NK-92 (cell line): Measurements from ENCODE around the gene NLRP4.
"Not testable (repeated sequence)": the region's sequence is repeated elsewhere in the genome, so short reads cannot be mapped to it uniquely, and the experiment has no call there.

Experiments used
- DNase-seq: peaks from one replicate; lab custom pipeline; 2025; ENCODE audit not compliant: unreplicated experiment; lab: John Stamatoyannopoulos, UW

Gene NLRP4

GRCh38 chr19:55870736-55871135 is 34.4 kb downstream of the NLRP4 start:
- no peak for DNase-seq

GRCh38 chr19:55877211-55877610 is 40.9 kb downstream of the NLRP4 start:
- no peak for DNase-seq

- DNase-seq: no peak
Observed at GRCh38 chr19:55882626-55883025, 46.3 kb downstream of the NLRP4 start.

GRCh38 chr19:55898911-55899310 is 62.6 kb downstream of the NLRP4 start:
- no peak for DNase-seq

- no peak for DNase-seq
Observed at GRCh38 chr19:55901369-55902079, 65.2 kb downstream of the NLRP4 start.

- no peak for DNase-seq
Observed at GRCh38 chr19:55902080-55902751, 65.9 kb downstream of the NLRP4 start.

- DNase-seq: no peak
Observed at GRCh38 chr19:55907286-55907685, 70.9 kb downstream of the NLRP4 start.

- no peak for DNase-seq
Observed at GRCh38 chr19:55907746-55908145, 71.4 kb downstream of the NLRP4 start.

- no peak for DNase-seq
Observed at GRCh38 chr19:55909801-55910200, 73.5 kb downstream of the NLRP4 start.

- DNase-seq: no peak
Observed at GRCh38 chr19:55912916-55913315, 76.6 kb downstream of the NLRP4 start.

GRCh38 chr19:55913643-55914268 is 77.4 kb downstream of the NLRP4 start:
- no peak for DNase-seq

- no peak for DNase-seq
Observed at GRCh38 chr19:55923556-55923955, 87.2 kb downstream of the NLRP4 start.

GRCh38 chr19:55927991-55928390 is 91.7 kb downstream of the NLRP4 start:
- no peak for DNase-seq

GRCh38 chr19:55929258-55929657 is 92.9 kb downstream of the NLRP4 start:
- DNase-seq: not testable (repeated sequence)

- DNase-seq: no peak
Observed at GRCh38 chr19:55930996-55931515, 94.7 kb downstream of the NLRP4 start.
